ENCODE measurements around the gene TEX11.

The TEX11 gene

DNA sequence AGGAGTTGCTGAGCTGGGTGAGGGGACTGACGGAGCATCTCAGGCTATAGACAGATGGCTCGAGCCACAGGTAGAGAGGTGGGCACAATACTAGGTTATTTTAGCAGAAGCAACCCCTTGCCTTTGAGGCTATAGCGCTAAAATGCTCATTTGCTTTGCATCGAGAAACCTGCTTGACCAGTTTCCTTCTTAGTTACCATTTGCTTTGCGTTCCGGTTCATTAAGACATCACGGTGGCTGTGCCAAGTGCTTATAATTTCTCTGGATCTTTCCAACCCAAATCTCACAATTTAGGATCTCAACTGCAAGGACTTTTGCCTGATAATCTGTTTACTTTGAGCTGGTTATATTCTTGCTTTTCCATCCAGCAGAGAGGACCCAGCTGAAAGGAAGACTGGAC, 423.0 kb downstream of the TEX11 start:
- no peak for DNase-seq

- DNase-seq: no peak
These were observed 426.2 kb downstream of the TEX11 start for GRCh38 chrX:70482300-70482699.

DNA sequence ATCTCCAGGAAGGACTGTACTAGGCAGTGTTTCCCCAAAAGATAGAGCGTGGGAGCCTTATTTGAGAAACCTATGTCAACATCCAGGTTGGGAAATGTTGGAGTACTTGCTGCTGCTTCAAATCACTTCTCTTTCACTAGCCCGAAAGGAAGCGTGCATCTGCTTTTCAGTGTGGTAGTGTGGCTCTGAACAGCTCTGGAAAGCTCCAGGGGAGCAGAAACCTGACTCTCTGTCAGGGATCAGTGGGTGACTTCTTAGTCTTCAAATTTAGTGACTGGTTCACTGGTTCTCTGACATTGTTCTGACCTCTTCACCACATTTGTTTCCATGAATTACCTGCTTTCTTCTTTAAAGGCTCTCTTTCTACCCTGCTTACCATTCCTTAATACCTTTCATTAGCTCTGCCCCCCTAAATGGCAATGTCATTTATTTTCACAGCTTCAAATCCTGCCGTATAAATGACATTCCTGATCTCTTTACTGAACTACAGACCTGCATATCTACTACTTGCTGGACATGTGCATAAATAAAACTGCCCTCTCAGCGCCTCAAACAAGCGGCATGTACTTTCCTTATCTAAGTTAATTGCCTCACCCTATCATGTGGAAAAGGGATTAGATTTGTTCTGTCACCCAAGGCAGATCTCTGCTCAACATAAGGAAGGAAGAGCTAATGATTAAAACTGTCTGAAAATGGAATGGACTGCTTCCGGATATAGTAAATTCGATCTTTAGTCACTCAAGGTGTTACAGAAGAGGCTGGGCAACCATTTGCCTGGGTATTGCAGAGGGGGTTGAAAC, 426.8 kb downstream of the TEX11 start:
- no peak for DNase-seq

DNA sequence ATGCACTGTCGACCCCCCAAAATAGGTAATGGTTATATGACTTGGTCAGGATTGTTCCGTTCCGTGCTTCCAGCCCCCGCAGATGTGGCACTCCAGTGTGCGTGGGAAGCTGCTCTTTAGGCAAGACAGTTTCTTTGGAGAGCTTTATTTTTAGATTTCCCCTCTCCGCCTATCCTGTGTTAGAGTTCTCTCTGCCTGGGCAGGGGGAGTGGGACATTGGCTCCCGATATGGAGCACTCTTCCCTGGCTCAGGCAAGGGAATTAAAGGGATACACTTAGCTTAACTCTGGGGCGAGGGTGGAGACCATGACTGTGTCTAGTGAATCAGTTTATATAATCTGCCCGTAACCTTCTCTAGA, 427.9 kb downstream of the TEX11 start:
- DNase-seq: no peak

DNA sequence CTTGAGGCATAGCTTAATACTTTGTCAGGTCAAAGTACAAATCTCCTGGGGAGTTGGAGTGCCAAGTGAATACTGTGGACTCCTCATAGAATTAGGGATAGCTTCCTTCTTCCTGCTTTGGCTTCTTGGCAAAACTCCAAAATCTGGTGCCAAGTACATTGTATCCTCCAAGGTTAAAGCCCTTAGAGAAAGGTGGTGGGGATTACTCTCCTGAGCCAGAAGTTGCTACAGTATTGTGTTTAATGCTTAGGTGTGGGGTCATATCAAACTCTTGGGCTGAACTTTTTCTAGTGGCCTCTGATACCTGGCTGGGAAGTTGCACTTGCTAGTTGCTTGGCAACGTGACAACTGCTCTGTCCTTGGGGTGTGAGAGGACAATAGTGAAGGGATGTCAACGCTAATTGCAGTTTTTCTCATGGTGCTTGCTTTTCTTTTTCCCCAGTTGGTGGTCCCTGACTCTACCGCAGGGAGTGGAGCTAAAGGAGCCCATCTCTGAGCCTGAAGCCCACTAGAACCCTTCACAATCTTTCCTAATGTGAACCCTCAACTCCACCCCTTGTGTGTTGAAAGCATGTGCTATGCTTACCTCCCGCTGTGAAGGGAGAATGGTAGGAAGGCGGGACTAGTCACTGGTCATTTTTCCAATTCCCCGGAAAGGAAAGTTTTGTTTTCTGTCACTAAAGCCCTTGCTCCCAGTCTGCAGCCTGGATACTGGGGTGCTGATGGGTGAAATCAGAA, 428.4 kb downstream of the TEX11 start:
- DNase-seq: no peak

DNA sequence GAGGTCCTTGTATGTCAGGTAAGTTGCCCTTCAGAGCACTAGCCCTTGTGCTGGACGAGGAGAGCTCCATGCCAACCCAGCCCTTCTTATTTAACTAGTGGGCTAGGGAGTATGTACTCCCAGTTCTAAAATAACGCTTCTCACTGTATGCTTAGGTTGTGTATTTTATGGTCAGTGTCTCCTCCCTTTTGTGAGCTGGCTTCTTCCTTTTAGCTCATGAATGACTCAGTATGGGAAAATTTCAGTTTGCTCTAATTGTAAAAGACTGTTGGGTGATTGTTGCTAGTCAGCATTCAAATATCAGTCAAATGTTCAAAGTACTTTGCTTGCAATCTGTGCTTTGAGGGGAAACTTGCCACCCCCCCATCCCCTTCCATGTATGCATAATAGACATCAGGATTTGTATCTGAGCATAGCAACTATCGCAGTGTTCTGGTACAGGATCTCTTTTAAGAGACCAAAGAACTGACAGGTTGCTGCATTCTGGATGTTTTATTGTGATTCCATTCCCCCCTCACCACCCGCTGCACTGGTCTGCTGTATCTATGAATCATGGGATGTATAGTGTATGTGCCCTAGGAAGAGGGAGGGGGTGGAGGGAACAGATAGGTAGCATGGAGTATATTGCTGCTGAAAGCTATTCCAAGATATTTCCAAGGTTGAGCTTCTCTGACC, 429.1 kb downstream of the TEX11 start:
- no peak for DNase-seq

All from stimulated activated naive CD4-positive, alpha-beta T cell (primary cell).